ENCODE measurements around the gene CSTF1.

GRCh38 chr20:56348746-56349145, 43.7 kb upstream of the CSTF1 start:
- no peak for TF ChIP-seq POLR2AphosphoS5 (IDR thresholded peaks at IDR 0.05; ENCODE audit: insufficient read depth, low read depth, low read length)
- no peak for TF ChIP-seq EZH2 (IDR thresholded peaks at IDR 0.05; ENCODE audit: borderline replicate concordance, low read depth, low read length, severe bottlenecking)
- TF ChIP-seq CTCF (IDR thresholded peaks at IDR 0.05; ENCODE audit: extremely low read depth in 1 of 2, insufficient read depth in 1 of 2, low read depth in 1 of 2, low read length in 2 of 2) = no peak
- TF ChIP-seq FOS (IDR thresholded peaks at IDR 0.05; ENCODE audit: borderline replicate concordance, insufficient read depth, low read length) = no peak
